Osteoblast (primary cell): ENCODE measurements around the gene M1AP. TPM values are rescaled to one million over a fixed set of nuclear protein-coding genes. Genes with fewer than 3 reads are reported as not detected.

Experiments
- DNase-seq: peaks from one replicate; pipeline ENCODE4 v3.0.0; 2011; ENCODE audit warnings: low spot score, mixed read lengths; ENCODE audit not compliant: insufficient read length; ENCODE audit errors: missing footprints
- H2AFZ ChIP-seq: 2 replicates; pipeline ENCODE4 v1.6.0; 2011; ENCODE audit warnings: mild to moderate bottlenecking, low read length
- H3K27ac ChIP-seq: 2 replicates; pipeline ENCODE4 v1.5.1; 2011; ENCODE audit warnings: mild to moderate bottlenecking, low read depth, low read length, moderate library complexity
- H3K27me3 ChIP-seq: 2 replicates; pipeline ENCODE4 v1.6.0; 2012; ENCODE audit warnings: mild to moderate bottlenecking, control low read depth, inconsistent platforms, low read length, moderate library complexity; ENCODE audit not compliant: insufficient read depth
- H3K36me3 ChIP-seq: 2 replicates; pipeline ENCODE4 v1.5.1; 2011; ENCODE audit warnings: mild to moderate bottlenecking, low read length, control low read depth, moderate library complexity; ENCODE audit not compliant: insufficient read depth
- H3K4me1 ChIP-seq: 2 replicates; pipeline ENCODE4 v1.5.1; 2011; ENCODE audit warnings: mild to moderate bottlenecking, low read length, control low read depth, moderate library complexity; ENCODE audit not compliant: insufficient read depth
- H3K4me2 ChIP-seq: 2 replicates; pipeline ENCODE4 v1.6.0; 2011; ENCODE audit warnings: mild to moderate bottlenecking, low read length; ENCODE audit not compliant: insufficient read depth
- H3K4me3 ChIP-seq: fragments of 200-600 bp; sonication (generic); 3 replicates; pipeline ENCODE4 v1.5.1; 2012; ENCODE audit warnings: mild to moderate bottlenecking, low read length, inconsistent platforms; ENCODE audit not compliant: insufficient read depth
- H3K79me2 ChIP-seq: 2 replicates; pipeline ENCODE4 v1.6.0; 2012; ENCODE audit warnings: mild to moderate bottlenecking, low read length, control low read depth, inconsistent platforms; ENCODE audit not compliant: insufficient read depth
- H3K9me3 ChIP-seq: 2 replicates; pipeline ENCODE4 v1.5.1; 2011; ENCODE audit warnings: low read depth, low read length, control low read depth
- H4K20me1 ChIP-seq: 2 replicates; pipeline ENCODE4 v1.6.0; 2012; ENCODE audit warnings: mild to moderate bottlenecking, low read length, control low read depth; ENCODE audit not compliant: insufficient read depth
- CTCF ChIP-seq: IDR thresholded peaks from 2 replicates; pipeline ENCODE4 v1.5.1; 2011; ENCODE audit warnings: mild to moderate bottlenecking, low read depth, low read length, moderate library complexity; ENCODE audit errors: extremely low read depth
- total RNA-seq: library from RNA; depleted of rRNA; stranded (reverse); fragments of >200 nt; gene quantifications from 2 replicates; pipeline ENCODE4 v1.2.3, GENCODE V29; 2012

Gene M1AP
- total RNA-seq, 1 donor = under 0.01 TPM

- no peaks in the 10 kb centered on the region for H3K9me3 ChIP-seq
- H3K27ac ChIP-seq = no peak overlapping the region
- H3K36me3 ChIP-seq = peaks cover 54% of the 10 kb centered on the region
- H3K27me3 ChIP-seq = no peaks in the 10 kb centered on the region
- H3K79me2 ChIP-seq = peaks cover 39% of the 10 kb centered on the region
- no peak for TF ChIP-seq CTCF
- no peak overlapping the region for H3K4me3 ChIP-seq
- DNase-seq = no peak
- H3K4me1 ChIP-seq = peaks cover 22% of the 10 kb centered on the region
- H2AFZ ChIP-seq = no peak overlapping the region
- H4K20me1 ChIP-seq = peaks cover 7% of the 10 kb centered on the region
- no peak overlapping the region for H3K4me2 ChIP-seq
These were observed 114.7 kb downstream of the M1AP start for GRCh38 chr2:74533464-74533863.

GRCh38 chr2:74532222-74532621 is 115.9 kb downstream of the M1AP start:
- TF ChIP-seq CTCF = peak; percentile 38
- H3K27ac ChIP-seq = no peak overlapping the region
- peak overlapping the region; percentile 99 for H3K4me2 ChIP-seq

GRCh38 chr2:74531666-74532065 is 116.5 kb downstream of the M1AP start:
- peaks cover 29% of the 10 kb centered on the region for H3K4me1 ChIP-seq
- no peak overlapping the region for H2AFZ ChIP-seq
- peaks cover 53% of the 10 kb centered on the region for H3K36me3 ChIP-seq
- peaks cover 47% of the 10 kb centered on the region for H3K79me2 ChIP-seq
- no peaks in the 10 kb centered on the region for H3K27me3 ChIP-seq
- no peak for DNase-seq
- H3K9me3 ChIP-seq = no peaks in the 10 kb centered on the region
- peak overlapping the region; percentile 70 for H3K27ac ChIP-seq
- no peak for TF ChIP-seq CTCF
- peak overlapping the region; percentile 99 for H3K4me2 ChIP-seq
- peak overlapping the region; percentile 93 for H3K4me3 ChIP-seq
- H4K20me1 ChIP-seq = peaks cover 16% of the 10 kb centered on the region

More at GRCh38 chr2:74532222-74532621, 115.9 kb downstream of the M1AP start:
- Histone ChIP-seq H3K27me3 (no peaks in the 10 kb centered on the region), H2AFZ (no peak overlapping the region), H4K20me1 (peaks cover 13% of the 10 kb centered on the region), H3K4me1 (peaks cover 29% of the 10 kb centered on the region), H3K4me3 (no peak overlapping the region), H3K9me3 (no peaks in the 10 kb centered on the region), H3K79me2 (peaks cover 47% of the 10 kb centered on the region), H3K36me3 (peaks cover 53% of the 10 kb centered on the region)
- peak; percentile 92 for DNase-seq

GRCh38 chr2:74530239-74531187 is 117.6 kb downstream of the M1AP start:
- H3K36me3 ChIP-seq = peaks cover 56% of the 10 kb centered on the region
- no peak for TF ChIP-seq CTCF
- no peaks in the 10 kb centered on the region for H3K9me3 ChIP-seq
- peak overlapping the region; percentile 93 for H3K4me3 ChIP-seq
- peak; percentile 96 for DNase-seq
- H3K4me1 ChIP-seq = peaks cover 29% of the 10 kb centered on the region
- H3K27ac ChIP-seq = peak overlapping the region; percentile 70
- peaks cover 16% of the 10 kb centered on the region for H4K20me1 ChIP-seq
- H2AFZ ChIP-seq = peak overlapping the region; percentile 86
- H3K4me2 ChIP-seq = peak overlapping the region; percentile 99
- H3K27me3 ChIP-seq = no peaks in the 10 kb centered on the region
- H3K79me2 ChIP-seq = peaks cover 47% of the 10 kb centered on the region
